ENCODE measurements around the gene CPNE7.
"Not testable (repeated sequence)": the region's sequence is repeated elsewhere in the genome, so short reads cannot be mapped to it uniquely, and the experiment has no call there.

Gene CPNE7

GRCh38 chr16:89634463-89635385 lies 59.2 kb downstream of the CPNE7 start:
- DNase-seq, result not testable (repeated sequence)

- no peak for DNase-seq
Observed at GRCh38 chr16:89636663-89637062, 61.1 kb downstream of the CPNE7 start.

DNA sequence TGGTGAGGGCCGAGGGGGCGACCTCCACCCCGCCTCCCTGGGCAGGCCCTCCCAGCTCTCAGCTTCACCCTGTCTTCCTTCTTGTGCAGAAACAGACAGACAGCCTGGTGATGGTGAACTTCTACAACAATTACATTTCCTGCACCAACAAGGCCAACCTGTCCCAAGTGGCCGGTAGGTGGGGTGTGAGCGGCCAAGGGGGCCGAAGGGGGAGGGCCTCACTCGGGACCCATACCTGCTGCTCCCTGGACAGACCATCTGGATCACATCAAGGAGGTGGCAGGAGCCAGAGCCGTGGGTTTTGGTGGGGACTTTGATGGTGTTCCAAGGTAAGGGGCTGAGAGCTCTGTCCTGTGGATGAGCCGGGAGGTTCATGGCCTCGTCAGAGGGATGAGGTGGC lies 61.8 kb downstream of the CPNE7 start:
- no peak for DNase-seq

DNA sequence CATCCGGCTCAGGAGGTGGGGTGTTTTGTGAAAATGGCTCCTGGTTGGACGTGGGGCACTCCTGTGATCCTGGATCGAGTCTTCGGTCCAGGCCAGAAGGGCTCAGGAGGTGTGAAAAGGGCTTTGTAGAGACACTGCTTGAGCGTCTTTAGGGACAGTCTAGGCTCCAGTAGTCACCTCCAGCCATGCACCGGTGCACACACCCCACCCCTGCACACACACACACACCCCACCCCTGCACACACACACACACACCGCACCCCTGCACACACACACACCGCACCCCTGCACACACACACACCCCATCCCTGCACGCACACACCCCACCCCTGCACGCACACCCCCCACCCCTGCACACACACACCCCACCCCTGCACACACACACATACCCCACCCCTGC lies 62.9 kb downstream of the CPNE7 start:
- DNase-seq, result no peak

GRCh38 chr16:89639385-89639784 lies 63.8 kb downstream of the CPNE7 start:
- no peak for DNase-seq

- DNase-seq, result no peak
Observed at GRCh38 chr16:89641458-89642119, 66.0 kb downstream of the CPNE7 start.

- DNase-seq, result no peak
Observed at GRCh38 chr16:89642574-89642973, 67.0 kb downstream of the CPNE7 start.

DNA sequence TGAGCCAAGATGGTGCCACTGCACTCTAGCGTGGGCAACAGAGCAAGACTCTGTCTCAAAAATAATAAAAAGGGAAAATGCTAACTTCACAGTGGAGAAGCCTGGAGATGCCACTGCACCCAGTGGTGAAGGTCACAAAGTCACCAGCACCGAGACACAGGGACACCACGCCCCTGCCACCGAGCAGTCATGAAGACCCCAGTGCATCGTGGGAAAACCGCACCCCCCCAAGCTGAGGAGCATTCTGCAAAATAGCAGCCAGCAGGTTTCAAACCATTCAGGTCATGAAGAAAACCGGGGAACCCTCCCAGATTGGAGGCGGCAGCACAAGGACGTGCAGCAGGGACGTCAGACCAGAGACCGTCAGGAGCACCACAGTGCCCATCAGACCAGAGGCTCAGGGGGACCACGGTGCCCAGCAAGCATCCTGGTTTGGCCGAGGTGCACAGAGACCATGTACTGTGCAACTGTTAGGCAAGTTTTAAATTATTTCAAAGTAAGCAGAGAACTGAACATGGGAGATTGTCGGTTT lies 68.3 kb downstream of the CPNE7 start:
- no peak for DNase-seq

- no peak for DNase-seq
Observed at GRCh38 chr16:89645122-89645521, 69.6 kb downstream of the CPNE7 start.

GRCh38 chr16:89646270-89646669 lies 70.7 kb downstream of the CPNE7 start:
- DNase-seq, result no peak

All from NCI-H1436 treated with DMSO at 0.1 percent for 48 hours (cell line).